SU-DHL-6 (cell line): ENCODE data around the gene GPR35.
"Not testable (repeated sequence)": the region's sequence is repeated elsewhere in the genome, so short reads cannot be mapped to it uniquely, and the experiment has no call there.

ENCODE experiments used
- H2AFZ ChIP-seq: fragments of 200-600 bp; sonication (generic); 2 replicates; pipeline ENCODE4 v1.6.1; 2014; ENCODE audit warnings: low read depth, mild to moderate bottlenecking, moderate library complexity, mixed read lengths, antibody characterized with exemption, low read length; ENCODE audit not compliant: severe bottlenecking
- H3F3A ChIP-seq: fragments of 200-600 bp; shearing (Covaris generic); 2 replicates; pipeline ENCODE4 v1.6.0; 2016; ENCODE audit warnings: antibody characterized with exemption, mild to moderate bottlenecking; ENCODE audit not compliant: insufficient read depth
- H3K27ac ChIP-seq: fragments of 200-600 bp; sonication (generic); 2 replicates; pipeline ENCODE4 v1.5.1; 2016; ENCODE audit warnings: low read depth, mild to moderate bottlenecking, low read length, moderate library complexity, mixed read lengths
- H3K27me3 ChIP-seq: fragments of 200-600 bp; sonication (generic), shearing (Covaris generic); 2 replicates; pipeline ENCODE4 v1.6.0; 2014; ENCODE audit warnings: mild to moderate bottlenecking, low read length
- H3K36me3 ChIP-seq: fragments of 200-600 bp; sonication (generic); 2 replicates; pipeline ENCODE4 v1.6.1; 2014; ENCODE audit warnings: mild to moderate bottlenecking, low read length, mixed read lengths
- H3K4me2 ChIP-seq: fragments of 300-600, 200-600 bp; shearing (Covaris generic), sonication (generic); 2 replicates; pipeline ENCODE4 v1.6.0; 2014; ENCODE audit warnings: low read length, low read depth, mild to moderate bottlenecking; ENCODE audit not compliant: poor library complexity, severe bottlenecking
- H3K4me3 ChIP-seq: fragments of 200-600 bp; sonication (generic); 2 replicates; pipeline ENCODE4 v1.5.1; 2014; ENCODE audit warnings: antibody characterized with exemption, low read length, mild to moderate bottlenecking, mixed read lengths; ENCODE audit not compliant: insufficient read depth, poor library complexity, severe bottlenecking
- H3K79me2 ChIP-seq: fragments of 200-600 bp; sonication (generic); 2 replicates; pipeline ENCODE4 v1.6.1; 2014; ENCODE audit warnings: mild to moderate bottlenecking, low read length, moderate library complexity; ENCODE audit not compliant: insufficient read depth
- H3K9ac ChIP-seq: fragments of 200-600 bp; sonication (generic); 2 replicates; pipeline ENCODE4 v1.7.0; 2014; ENCODE audit warnings: mild to moderate bottlenecking, low read length
- H3K9me2 ChIP-seq: fragments of 200-600 bp; sonication (generic); replicated peaks from 2 replicates; pipeline ENCODE4 v1.6.1; 2014; ENCODE audit warnings: low read length; ENCODE audit not compliant: insufficient read depth
- H3K9me3 ChIP-seq: fragments of 200-600 bp; sonication (generic); 2 replicates; pipeline ENCODE4 v1.6.1; 2014; ENCODE audit warnings: low read length, mixed read lengths; ENCODE audit not compliant: insufficient read depth
- H4K20me1 ChIP-seq: fragments of 200-600 bp; sonication (generic); 2 replicates; pipeline ENCODE4 v1.6.1; 2014; ENCODE audit warnings: low read depth, mild to moderate bottlenecking, antibody characterized with exemption, low read length, moderate library complexity, mixed read lengths
- EZH2phosphoT487 ChIP-seq: fragments of 200-600 bp; sonication (generic), shearing (Covaris generic); conservative IDR thresholded peaks from 2 replicates; pipeline ENCODE4 v1.6.1; 2018; ENCODE audit warnings: mild to moderate bottlenecking, antibody characterized with exemption, low read length, moderate library complexity, mixed read lengths
- TF ChIP-seq, protein P1 (sequence below): fragments of 200-600 bp; sonication (generic); IDR thresholded peaks from one replicate; pipeline ENCODE4 v1.5.1; 2017; ENCODE audit warnings: antibody characterized with exemption, mild to moderate bottlenecking, low read length, moderate library complexity; ENCODE audit not compliant: insufficient read depth, poor library complexity, severe bottlenecking

The GPR35 gene

GRCh38 chr2:240651185-240651584 is 25.9 kb downstream of the GPR35 start:
- TF ChIP-seq EZH2phosphoT487 = no peak
- TF ChIP-seq, protein P1, sequence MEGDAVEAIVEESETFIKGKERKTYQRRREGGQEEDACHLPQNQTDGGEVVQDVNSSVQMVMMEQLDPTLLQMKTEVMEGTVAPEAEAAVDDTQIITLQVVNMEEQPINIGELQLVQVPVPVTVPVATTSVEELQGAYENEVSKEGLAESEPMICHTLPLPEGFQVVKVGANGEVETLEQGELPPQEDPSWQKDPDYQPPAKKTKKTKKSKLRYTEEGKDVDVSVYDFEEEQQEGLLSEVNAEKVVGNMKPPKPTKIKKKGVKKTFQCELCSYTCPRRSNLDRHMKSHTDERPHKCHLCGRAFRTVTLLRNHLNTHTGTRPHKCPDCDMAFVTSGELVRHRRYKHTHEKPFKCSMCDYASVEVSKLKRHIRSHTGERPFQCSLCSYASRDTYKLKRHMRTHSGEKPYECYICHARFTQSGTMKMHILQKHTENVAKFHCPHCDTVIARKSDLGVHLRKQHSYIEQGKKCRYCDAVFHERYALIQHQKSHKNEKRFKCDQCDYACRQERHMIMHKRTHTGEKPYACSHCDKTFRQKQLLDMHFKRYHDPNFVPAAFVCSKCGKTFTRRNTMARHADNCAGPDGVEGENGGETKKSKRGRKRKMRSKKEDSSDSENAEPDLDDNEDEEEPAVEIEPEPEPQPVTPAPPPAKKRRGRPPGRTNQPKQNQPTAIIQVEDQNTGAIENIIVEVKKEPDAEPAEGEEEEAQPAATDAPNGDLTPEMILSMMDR = no peak
- Histone ChIP-seq H3K9me3 (no peaks in the 10 kb centered on the region), H4K20me1 (no peaks in the 10 kb centered on the region), H3K79me2 (no peaks in the 10 kb centered on the region), H3K36me3 (no peaks in the 10 kb centered on the region), H2AFZ (no peak overlapping the region), H3K9me2 (no peaks in the 10 kb centered on the region), H3K27me3 (no peaks in the 10 kb centered on the region), H3K4me3 (no peak overlapping the region), H3K27ac (no peak overlapping the region), H3K9ac (no peak overlapping the region), H3F3A (no peaks in the 10 kb centered on the region), H3K4me2 (no peak overlapping the region)

DNA sequence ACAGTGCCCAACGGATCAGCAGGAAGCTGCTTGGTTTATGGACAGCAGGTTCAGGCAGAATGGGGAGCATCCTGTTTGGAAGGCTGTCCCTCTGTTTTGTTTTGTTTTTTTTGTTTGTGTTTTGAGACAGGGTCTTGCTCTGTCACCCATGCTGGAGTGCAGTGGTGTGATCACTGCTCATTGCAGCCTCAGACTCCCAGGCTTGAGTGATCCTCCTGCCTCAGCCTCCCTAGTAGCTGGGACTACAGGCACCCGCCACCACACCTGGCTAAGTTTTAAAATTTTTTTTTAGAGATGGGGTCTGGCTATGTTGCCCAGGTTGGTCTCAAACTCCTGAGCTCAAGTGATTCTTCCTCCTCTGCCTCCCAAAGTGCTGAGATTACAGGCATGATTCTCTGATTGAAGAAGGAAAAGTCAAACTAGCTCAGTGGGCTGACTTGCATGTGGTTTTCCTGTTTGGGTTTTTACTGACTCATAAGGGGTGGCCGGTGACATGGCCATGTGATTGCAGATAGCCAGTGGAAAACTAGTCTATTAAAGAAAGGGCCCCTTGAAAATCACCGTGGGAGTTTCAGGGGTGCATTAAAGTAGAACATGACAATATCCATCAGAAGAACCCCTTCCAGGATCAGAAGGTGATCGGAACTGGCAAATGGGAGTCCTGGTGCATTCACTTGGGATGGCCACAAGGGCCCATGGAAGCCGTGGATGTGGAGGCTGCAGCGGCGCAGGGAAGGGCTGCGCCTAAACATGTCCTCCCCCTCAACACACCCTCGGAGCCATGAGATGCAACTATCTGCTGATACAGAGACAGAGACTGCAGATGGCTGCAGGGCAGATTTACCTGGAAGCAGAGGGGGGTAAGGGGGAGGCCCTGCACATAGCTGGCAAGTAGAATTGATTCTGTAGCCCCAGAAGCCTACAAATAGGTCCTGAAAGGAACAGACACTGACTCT is 30.9 kb downstream of the GPR35 start:
- H3K9me2 ChIP-seq = no peaks in the 10 kb centered on the region
- no peaks in the 10 kb centered on the region for H4K20me1 ChIP-seq
- H3K9me3 ChIP-seq = no peaks in the 10 kb centered on the region
- H3K9ac ChIP-seq = no peak overlapping the region
- no peak overlapping the region for H3K27ac ChIP-seq
- no peaks in the 10 kb centered on the region for H3K36me3 ChIP-seq
- H2AFZ ChIP-seq = no peak overlapping the region
- H3K27me3 ChIP-seq = no peaks in the 10 kb centered on the region
- no peaks in the 10 kb centered on the region for H3F3A ChIP-seq
- TF ChIP-seq, protein P1 = no peak
- TF ChIP-seq EZH2phosphoT487 = no peak
- no peak overlapping the region for H3K4me3 ChIP-seq
- no peak overlapping the region for H3K4me2 ChIP-seq
- H3K79me2 ChIP-seq = no peaks in the 10 kb centered on the region

DNA sequence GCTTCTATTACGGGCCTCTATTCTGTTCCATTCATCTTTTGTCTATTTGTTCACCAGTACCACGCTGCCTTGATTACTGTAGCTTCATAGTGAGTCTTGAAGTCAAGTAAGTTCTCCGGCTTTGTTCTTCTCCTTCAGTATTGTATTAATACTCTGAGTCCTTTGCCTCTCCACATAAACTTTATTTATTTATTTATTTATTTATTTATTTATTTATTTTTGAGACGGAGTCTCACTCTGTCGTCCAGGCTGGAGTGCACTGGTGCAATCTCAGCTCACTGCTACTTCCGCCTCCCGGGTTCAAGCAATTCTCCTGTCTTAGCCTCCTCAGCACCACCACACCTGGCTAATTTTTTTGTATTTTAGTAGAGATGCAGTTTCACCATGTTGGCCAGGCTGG is 34.6 kb downstream of the GPR35 start:
- not testable (repeated sequence) for H4K20me1 ChIP-seq, H3F3A ChIP-seq, H3K4me3 ChIP-seq, H3K27ac ChIP-seq, H3K9ac ChIP-seq, H3K9me3 ChIP-seq, H3K4me2 ChIP-seq, H3K27me3 ChIP-seq, H2AFZ ChIP-seq, H3K36me3 ChIP-seq, H3K9me2 ChIP-seq, H3K79me2 ChIP-seq

DNA sequence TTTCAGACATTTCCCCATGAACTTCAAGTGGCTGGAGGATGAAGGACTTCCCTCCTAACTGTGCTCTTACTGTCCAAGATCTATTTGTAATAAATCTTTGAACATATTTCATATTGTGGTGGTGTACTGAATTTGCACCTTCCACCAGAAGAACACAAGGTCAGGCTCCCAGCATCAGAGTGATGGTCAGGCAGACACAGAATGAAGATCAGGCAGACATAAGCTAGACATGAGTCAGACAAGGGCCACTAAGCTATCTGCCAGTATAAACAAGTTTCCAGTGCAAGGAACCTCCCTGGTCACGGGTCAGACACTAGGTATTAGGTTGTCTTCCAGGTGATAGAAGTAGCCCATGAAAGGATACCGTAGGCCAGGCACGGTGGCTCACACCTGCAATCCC is 37.4 kb downstream of the GPR35 start:
- no peak for TF ChIP-seq EZH2phosphoT487
- TF ChIP-seq, protein P1 = no peak
- Histone ChIP-seq H3K9me3 (no peaks in the 10 kb centered on the region), H3K9me2 (no peaks in the 10 kb centered on the region), H3K4me3 (no peak overlapping the region), H3K36me3 (no peaks in the 10 kb centered on the region), H3K27me3 (no peaks in the 10 kb centered on the region), H3K4me2 (no peak overlapping the region), H3K9ac (no peak overlapping the region), H2AFZ (no peak overlapping the region), H4K20me1 (no peaks in the 10 kb centered on the region), H3K27ac (no peak overlapping the region), H3K79me2 (no peaks in the 10 kb centered on the region), H3F3A (no peaks in the 10 kb centered on the region)
